T-helper 2 cell treated with Interferon-gamma antibody and Interleukin-4, amounts not matched to agents 100 ng/mL and 5 ng/mL, for 36 hours (primary cell): Measurements from ENCODE around the gene GSDME. TPM values are rescaled to one million over a fixed set of nuclear protein-coding genes. Genes with fewer than 3 reads are reported as not detected.

Experiments
- intact Hi-C: fragments of 100-400 bp; cut with micrococcal nuclease; formaldehyde crosslinking; loops from one replicate; pipeline ENCODE4 v1.15.1; 2023
- total RNA-seq: library from RNA; stranded (reverse); gene quantifications from 2 replicates; pipeline ENCODE4 v1.2.3, GENCODE V29; 2022

GSDME gene
- total RNA-seq, 1 donor from 2014 or later = 2.1 TPM

- intact Hi-C loops = no loop called here
Observed at GRCh38 chr7:24657980-24658379, 99.3 kb downstream of the GSDME start.

- intact Hi-C loops = no loop called here
Observed at GRCh38 chr7:24656608-24657007, 100.7 kb downstream of the GSDME start.

GRCh38 chr7:24654305-24654704, 103.0 kb downstream of the GSDME start:
- intact Hi-C loops = no loop called here

GRCh38 chr7:24653316-24654085, 103.8 kb downstream of the GSDME start:
- intact Hi-C loops = no loop called here

GRCh38 chr7:24652251-24652939, 104.9 kb downstream of the GSDME start:
- intact Hi-C loops = no loop called here

Other genes starting within 250 kb of the GSDME start
- 15.3 and 17.9 TPM in 2 replicates for gene PALS2, start 184.0 kb downstream of the GSDME start, total RNA-seq
- gene OSBPL3, start 222.7 kb upstream of the GSDME start, total RNA-seq = 104 and 106 TPM in 2 replicates